PC-3 (cell line): ENCODE measurements around the gene MAGI2. TPM values are rescaled to one million over a fixed set of nuclear protein-coding genes. Genes with fewer than 3 reads are reported as not detected.

ENCODE experiments used
- ATAC-seq: fragments of 200-7000 bp; cut with Tn5 transposase; 2 replicates; pipeline ENCODE4 v1.9.1; 2020; ENCODE audit warnings: mild to moderate bottlenecking, moderate library complexity
- BruUV-seq: library from RNA; stranded (reverse); fragments of 400-500 nt; replicated peaks from 2 replicates; lab custom pipeline; 2021; lab: Mats Ljungman, UMichigan
- CTCF ChIA-PET: fragments of 300-600 bp; sonication (Branson Sonifier 250); formaldehyde crosslinking; loops from one replicate; lab custom pipeline; 2022; ENCODE audit warnings: antibody characterized with exemption; lab: Charles Lee
- POLR2A ChIA-PET: fragments of 300-600 bp; sonication (Branson Sonifier 250); formaldehyde crosslinking; loops from one replicate; lab custom pipeline; 2022; ENCODE audit warnings: antibody characterized with exemption; ENCODE audit not compliant: unreplicated experiment; lab: Charles Lee
- DNase-seq: peaks from one replicate; pipeline ENCODE4 v3.0.0-alpha.2; 2015
- H2AFZ ChIP-seq: fragments of 300-600 bp; sonication (generic); 2 replicates; pipeline ENCODE4 v1.6.0; 2016; ENCODE audit warnings: antibody characterized with exemption, low read length
- H3F3A ChIP-seq: fragments of 300-600 bp; sonication (generic); one replicate; pipeline ENCODE4 v1.6.0; 2017; ENCODE audit warnings: antibody characterized with exemption, low read length, control low read depth, mild to moderate bottlenecking; ENCODE audit not compliant: unreplicated experiment
- H3K27ac ChIP-seq: fragments of 300-600 bp; sonication (generic); 2 replicates; pipeline ENCODE4 v1.5.1; 2016; ENCODE audit warnings: mild to moderate bottlenecking, low read length
- H3K27me3 ChIP-seq: fragments of 300-600 bp; sonication (generic); 2 replicates; pipeline ENCODE4 v1.6.1; 2016; ENCODE audit warnings: low read length, mixed read lengths
- H3K36me3 ChIP-seq: fragments of 300-600 bp; sonication (generic); 2 replicates; pipeline ENCODE4 v1.6.1; 2016; ENCODE audit warnings: low read depth, mixed run types, low read length, mixed read lengths
- H3K4me1 ChIP-seq: fragments of 300-600 bp; sonication (generic); 2 replicates; pipeline ENCODE4 v1.5.1; 2016; ENCODE audit warnings: low read length; ENCODE audit not compliant: insufficient read depth
- H3K4me2 ChIP-seq: fragments of 300-600 bp; sonication (generic); 2 replicates; pipeline ENCODE4 v1.6.0; 2016; ENCODE audit warnings: low read length
- H3K4me3 ChIP-seq: fragments of 300-600 bp; sonication (generic); 2 replicates; pipeline ENCODE4 v1.5.1; 2016; ENCODE audit warnings: mild to moderate bottlenecking, low read length, mixed read lengths
- H3K79me2 ChIP-seq: fragments of 300-600 bp; sonication (generic); 2 replicates; pipeline ENCODE4 v1.6.1; 2017; ENCODE audit warnings: low read length, mixed read lengths
- H3K9ac ChIP-seq: fragments of 300-600 bp; sonication (generic); 2 replicates; pipeline ENCODE4 v1.6.0; 2016; ENCODE audit warnings: mild to moderate bottlenecking, low read length
- H3K9me2 ChIP-seq: fragments of 300-600 bp; sonication (generic); replicated peaks from 2 replicates; pipeline ENCODE4 v1.6.1; 2016; ENCODE audit warnings: mixed run types, low read length, mixed read lengths
- H3K9me3 ChIP-seq: fragments of 300-600 bp; sonication (generic); 2 replicates; pipeline ENCODE4 v1.6.1; 2016; ENCODE audit warnings: low read length, mixed read lengths
- H4K20me1 ChIP-seq: fragments of 300-600 bp; sonication (generic); 2 replicates; pipeline ENCODE4 v1.6.1; 2016; ENCODE audit warnings: low read length, mixed read lengths
- EZH2 ChIP-seq: fragments of 300-600 bp; sonication (generic); IDR thresholded peaks from one replicate; pipeline ENCODE4 v1.6.1; 2017; ENCODE audit warnings: antibody characterized with exemption, mild to moderate bottlenecking, low read length; ENCODE audit not compliant: unreplicated experiment
- EZH2phosphoT487 ChIP-seq: fragments of 300-600 bp; sonication (generic); IDR thresholded peaks from 2 replicates; pipeline ENCODE4 v1.6.1; 2018; ENCODE audit warnings: mild to moderate bottlenecking, antibody characterized with exemption, low read length, borderline replicate concordance
- intact Hi-C: fragments of 100-400 bp; cut with micrococcal nuclease; formaldehyde crosslinking; loops from 2 replicates; pipeline ENCODE4 v1.9.0; 2023
- total RNA-seq: library from RNA; depleted of rRNA; stranded (reverse); fragments of >200 nt; gene quantifications from 2 replicates; pipeline ENCODE4 v1.2.3, GENCODE V29; 2014
- TF ChIP-seq, protein P1 (sequence below): fragments of 300-600 bp; sonication (generic); conservative IDR thresholded peaks from 2 replicates; pipeline ENCODE4 v1.5.1; 2017; ENCODE audit warnings: antibody characterized with exemption, low read depth, mild to moderate bottlenecking, low read length

Gene MAGI2
- total RNA-seq, 1 experiment from 2014 or later, result not detected

DNA sequence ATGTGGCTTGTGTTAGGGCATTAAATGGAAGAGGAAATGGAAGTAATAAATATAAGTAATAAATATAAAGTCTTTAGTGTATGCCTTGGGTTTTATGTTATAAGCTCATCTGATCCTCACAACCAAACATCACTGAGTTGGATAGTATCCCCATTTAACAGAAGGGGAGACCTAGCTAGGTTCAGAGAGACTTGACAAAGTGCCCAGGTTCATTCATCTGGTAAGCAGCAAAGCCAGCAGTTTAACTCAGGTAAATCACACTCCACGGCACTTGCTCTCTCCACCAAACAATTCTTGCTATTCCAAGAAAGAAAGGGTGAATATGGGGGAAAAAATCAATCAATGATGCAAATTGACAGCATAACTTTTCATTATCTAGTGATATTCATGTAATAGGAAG, 167.3 kb downstream of the MAGI2 start:
- Histone ChIP-seq H3K4me3 (no peak overlapping the region), H2AFZ (no peak overlapping the region), H3K27ac (no peak overlapping the region), H4K20me1 (no peaks in the 10 kb centered on the region), H3K27me3 (no peaks in the 10 kb centered on the region), H3K9me3 (no peaks in the 10 kb centered on the region), H3K4me1 (peaks cover 53% of the 10 kb centered on the region), H3K9ac (no peak overlapping the region), H3K9me2 (no peaks in the 10 kb centered on the region), H3K36me3 (no peaks in the 10 kb centered on the region), H3K79me2 (no peaks in the 10 kb centered on the region), H3F3A (peaks cover 5% of the 10 kb centered on the region), H3K4me2 (no peak overlapping the region)
- no TSS peak for BruUV-seq
- DNase-seq (no peak), ATAC-seq (no peak)
- intact Hi-C loops, result no loop called here
- CTCF ChIA-PET, result no interaction called here
- POLR2A ChIA-PET, result no interaction called here
- TF ChIP-seq EZH2 (no peak), EZH2phosphoT487 (no peak)
- TF ChIP-seq, protein P1, sequence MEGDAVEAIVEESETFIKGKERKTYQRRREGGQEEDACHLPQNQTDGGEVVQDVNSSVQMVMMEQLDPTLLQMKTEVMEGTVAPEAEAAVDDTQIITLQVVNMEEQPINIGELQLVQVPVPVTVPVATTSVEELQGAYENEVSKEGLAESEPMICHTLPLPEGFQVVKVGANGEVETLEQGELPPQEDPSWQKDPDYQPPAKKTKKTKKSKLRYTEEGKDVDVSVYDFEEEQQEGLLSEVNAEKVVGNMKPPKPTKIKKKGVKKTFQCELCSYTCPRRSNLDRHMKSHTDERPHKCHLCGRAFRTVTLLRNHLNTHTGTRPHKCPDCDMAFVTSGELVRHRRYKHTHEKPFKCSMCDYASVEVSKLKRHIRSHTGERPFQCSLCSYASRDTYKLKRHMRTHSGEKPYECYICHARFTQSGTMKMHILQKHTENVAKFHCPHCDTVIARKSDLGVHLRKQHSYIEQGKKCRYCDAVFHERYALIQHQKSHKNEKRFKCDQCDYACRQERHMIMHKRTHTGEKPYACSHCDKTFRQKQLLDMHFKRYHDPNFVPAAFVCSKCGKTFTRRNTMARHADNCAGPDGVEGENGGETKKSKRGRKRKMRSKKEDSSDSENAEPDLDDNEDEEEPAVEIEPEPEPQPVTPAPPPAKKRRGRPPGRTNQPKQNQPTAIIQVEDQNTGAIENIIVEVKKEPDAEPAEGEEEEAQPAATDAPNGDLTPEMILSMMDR, result no peak

DNA sequence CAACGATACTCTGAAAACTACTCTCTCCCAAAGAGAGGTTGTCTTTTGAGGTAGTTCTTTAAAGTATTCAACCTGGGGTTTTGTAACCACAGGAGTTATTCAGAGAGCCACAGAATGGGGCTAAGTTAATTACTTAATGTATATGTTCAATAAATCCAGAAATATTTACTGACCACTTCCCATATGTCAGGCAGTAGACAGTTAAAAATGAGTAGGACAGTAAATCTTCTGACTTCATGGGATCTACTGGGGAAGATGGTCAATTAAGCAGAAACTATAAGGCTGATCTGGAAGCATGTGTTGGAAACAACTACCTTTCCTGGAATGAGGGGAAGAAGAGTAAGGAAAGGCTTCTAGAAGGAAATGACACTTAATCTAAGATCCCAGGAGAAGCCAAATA, 167.7 kb downstream of the MAGI2 start:
- no peak for DNase-seq
- BruUV-seq, result no TSS peak
- no peaks in the 10 kb centered on the region for H3K79me2 ChIP-seq
- intact Hi-C loops, result no loop called here
- H3K9me3 ChIP-seq, result no peaks in the 10 kb centered on the region
- no peak overlapping the region for H3K27ac ChIP-seq
- H3F3A ChIP-seq, result peaks cover 5% of the 10 kb centered on the region
- no peaks in the 10 kb centered on the region for H4K20me1 ChIP-seq
- H2AFZ ChIP-seq, result no peak overlapping the region
- H3K9me2 ChIP-seq, result no peaks in the 10 kb centered on the region
- no peak overlapping the region for H3K9ac ChIP-seq
- H3K4me1 ChIP-seq, result peaks cover 53% of the 10 kb centered on the region
- ChIA-PET POLR2A (no interaction called here), CTCF (no interaction called here)
- no peaks in the 10 kb centered on the region for H3K36me3 ChIP-seq
- H3K4me2 ChIP-seq, result no peak overlapping the region
- ATAC-seq, result no peak
- TF ChIP-seq, protein P1, result no peak
- no peak for TF ChIP-seq EZH2phosphoT487
- no peak for TF ChIP-seq EZH2
- no peaks in the 10 kb centered on the region for H3K27me3 ChIP-seq
- no peak overlapping the region for H3K4me3 ChIP-seq

DNA sequence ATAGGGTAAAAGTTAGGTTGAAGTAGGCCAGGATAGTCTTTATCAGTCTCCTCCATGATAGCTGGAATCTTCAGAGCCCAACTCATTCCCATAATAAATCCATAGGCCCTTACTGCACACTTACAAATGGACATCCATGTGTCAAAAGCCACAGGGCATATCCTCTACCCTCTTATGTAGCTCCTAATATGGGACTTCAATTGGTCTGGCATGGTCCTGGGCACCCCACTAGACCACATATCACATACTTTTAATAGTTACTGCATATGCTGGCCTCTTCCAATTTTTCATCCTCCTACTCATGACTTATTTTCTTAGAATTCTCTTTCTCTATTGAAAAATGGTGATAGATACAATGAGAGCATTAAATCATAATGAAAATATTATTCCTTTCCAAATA, 169.3 kb downstream of the MAGI2 start:
- Histone ChIP-seq H2AFZ (no peak overlapping the region), H3K9me3 (no peaks in the 10 kb centered on the region), H3K4me2 (no peak overlapping the region), H3K27me3 (no peaks in the 10 kb centered on the region), H3K9ac (no peak overlapping the region), H3K27ac (no peak overlapping the region), H3K4me1 (peaks cover 45% of the 10 kb centered on the region), H3K9me2 (no peaks in the 10 kb centered on the region), H3K4me3 (no peak overlapping the region), H3K36me3 (no peaks in the 10 kb centered on the region), H3K79me2 (no peaks in the 10 kb centered on the region), H3F3A (no peaks in the 10 kb centered on the region), H4K20me1 (no peaks in the 10 kb centered on the region)
- TF ChIP-seq, protein P1, result no peak
- no peak for TF ChIP-seq EZH2phosphoT487
- TF ChIP-seq EZH2, result no peak
- no TSS peak for BruUV-seq
- no peak for DNase-seq
- intact Hi-C loops, result loop anchor here (5.0 kb wide), 2 partner anchors 187 to 312 kb away; no protein-coding TSS in a partner anchor
- no peak for ATAC-seq
- ChIA-PET CTCF (no interaction called here), POLR2A (no interaction called here)
